Tibial nerve (tissue), 4 donors: Measurements from ENCODE around the gene KDM4B.

Source experiments
- CTCF ChIP-seq, 5 experiments: fragments of 200-600 bp in 3 of 5; fragments of 450-650 bp in 2 of 5; sonication (generic) in 3 of 5; IDR thresholded peaks; one replicate each; pipeline ENCODE4 v1.5.1; 2016 to 2019; ENCODE audit warnings: antibody characterized with exemption in 5 of 5, mild to moderate bottlenecking in 3 of 5, moderate library complexity in 2 of 5
- EP300 ChIP-seq, 2 donors: sonication (generic); formaldehyde crosslinking; IDR thresholded peaks; one replicate each; pipeline ENCODE4 v1.6.1; 2017; ENCODE audit warnings: antibody characterized with exemption in 2 of 2, mild to moderate bottlenecking in 1 of 2
- POLR2A ChIP-seq, 2 donors: fragments of 450-650 bp; IDR thresholded peaks; one replicate each; pipeline ENCODE4 v1.6.1; 2017; ENCODE audit warnings: antibody characterized with exemption in 2 of 2, mild to moderate bottlenecking in 2 of 2, moderate library complexity in 2 of 2

GRCh38 chr19:5038631-5039271 is 69.8 kb downstream of the KDM4B start:
- TF ChIP-seq CTCF (IDR thresholded peaks at IDR 0.05) (peak; percentile 29 to 58 (median 48)), POLR2A (IDR thresholded peaks at IDR 0.05) (no peak), EP300 (IDR thresholded peaks at IDR 0.05) (no peak)
